Right lobe of liver (tissue), 6 donors: ENCODE results near the gene MED15. TPM values are rescaled to one million over a fixed set of nuclear protein-coding genes. Genes with fewer than 3 reads are reported as not detected.

Source experiments
- ATAC-seq, 4 donors: fragments of 200-7000 bp; cut with Tn5 transposase; one replicate each; pipeline ENCODE4 v1.9.1; 2020; ENCODE audit warnings: mild to moderate bottlenecking in 4 of 4, moderate library complexity in 4 of 4
- DNase-seq, 3 donors: peaks; one replicate each; pipeline ENCODE4 v3.0.0-alpha.2; 2020
- H3K27ac ChIP-seq, 3 donors: fragments of 200-600 bp; one replicate each; pipeline ENCODE4 v1.8.0; 2022
- H3K27me3 ChIP-seq, 2 donors: fragments of 200-600 bp; one replicate each; pipeline ENCODE4 v1.8.0; 2022
- H3K36me3 ChIP-seq, 4 donors: fragments of 200-600 bp; sonication (generic) in 1 of 4; one replicate each; pipeline versions ENCODE4 v1.5.1 to v1.8.0; 2017 to 2022; ENCODE audit warnings: control low read depth in 1 of 4
- H3K4me1 ChIP-seq, 4 donors: fragments of 200-600 bp; sonication (generic) in 1 of 4; one replicate each; pipeline versions ENCODE4 v1.5.1 to v1.8.0; 2017 to 2022; ENCODE audit warnings: control low read depth in 1 of 4
- H3K4me3 ChIP-seq, 3 donors: fragments of 200-600 bp; one replicate each; pipeline ENCODE4 v1.8.0; 2022
- H3K9me3 ChIP-seq, 4 donors: fragments of 200-600 bp; sonication (generic) in 1 of 4; one replicate each; pipeline versions ENCODE4 v1.5.1 to v1.8.0; 2017 to 2022; ENCODE audit warnings: control low read depth in 1 of 4
- CTCF ChIP-seq, 4 donors: fragments of 200-600 bp in 3 of 4; fragments of 450-650 bp in 1 of 4; IDR thresholded peaks; one replicate each; pipeline versions ENCODE4 v1.5.1 to v1.8.0; 2016 to 2022; ENCODE audit warnings: antibody characterized with exemption in 4 of 4, mild to moderate bottlenecking in 2 of 4
- POLR2A ChIP-seq: fragments of 450-650 bp; IDR thresholded peaks from one replicate; pipeline ENCODE4 v1.6.1; 2017; ENCODE audit warnings: antibody characterized with exemption, mild to moderate bottlenecking
- WGBS: methylation state at CpG from one replicate; pipeline ENCODE4 v1.1.6; 2018; ENCODE audit warnings: low coverage, low lambda C conversion rate; ENCODE audit not compliant: insufficient coverage; ENCODE audit errors: missing lambda C conversion rate; 5-methylcytosine and 5-hydroxymethylcytosine counted together
- intact Hi-C, 2 donors: fragments of 100-400 bp; cut with DNase I; formaldehyde crosslinking; loops; one replicate each; pipeline versions ENCODE4 v1.11.2 to v1.14.1; 2022
- total RNA-seq, 6 experiments: library from RNA; depleted of rRNA in 2 of 6; stranded (reverse); fragments of >200 nt in 2 of 6; fragmentation: NEBNext Ultra II Directional in 3 of 6; extraction: Animal tissue kit (Norgen Biotek cat#: 25700) in 3 of 6; gene quantifications; one replicate each; pipeline versions ENCODE4 v1.1.0 to v1.2.4, GENCODE V29; 2016 to 2023
- donor health status: DM: no; HTN: yes; CAD: no.
- donor health status: DM: no; HTN: no; CAD: no.
- donor health status: DM: no; HTN: no; CAD: no.
- donor health status: DM: no; HTN: yes; CAD: no.
- donor health status: DM: no; HTN: yes; CAD: no.

MED15 gene
- total RNA-seq, 6 experiments from 2014 or later, result 15.7 to 34.7 (median 23.6) TPM

GRCh38 chr22:20508815-20509271 lies 1.4 kb downstream of the MED15 start:
- peaks cover 0 to 29% (median 5%) of the 10 kb centered on the region in 4 donors for H3K4me1 ChIP-seq
- intact Hi-C loops, result no loop called here

GRCh38 chr22:20509344-20510047 lies 2.1 kb downstream of the MED15 start:
- peak in 2 of 3 donors; percentile 56 to 59 for DNase-seq
- peak overlapping the region; percentile 76 to 80 (median 77) for H3K27ac ChIP-seq
- 34% methylated on average over 7 of the region's 7 CpGs for WGBS
- H3K9me3 ChIP-seq, result no peaks in the 10 kb centered on the region
- H3K27me3 ChIP-seq, result no peaks in the 10 kb centered on the region
- intact Hi-C loops, result no loop called here
- peaks cover 0 to 29% (median 5%) of the 10 kb centered on the region in 4 donors for H3K4me1 ChIP-seq
- peak; percentile 39 to 69 (median 68) for ATAC-seq
- H3K36me3 ChIP-seq, result peaks cover 0 to 3% (median 0%) of the 10 kb centered on the region in 4 donors
- peak overlapping the region; percentile 25 to 93 (median 42) for H3K4me3 ChIP-seq
- TF ChIP-seq CTCF (IDR thresholded peaks at IDR 0.05) (no peak), POLR2A (peak; percentile 36)

More at GRCh38 chr22:20508815-20509271, 1.4 kb downstream of the MED15 start:
- TF ChIP-seq POLR2A (no peak), CTCF (IDR thresholded peaks at IDR 0.05) (no peak)
- no peak for ATAC-seq
- WGBS, result 53% methylated on average over 10 of the region's 10 CpGs
- Histone ChIP-seq H3K36me3 (no peaks in the 10 kb centered on the region), H3K27me3 (no peaks in the 10 kb centered on the region), H3K4me3 (peak overlapping the region; percentile 25 to 93 (median 42)), H3K9me3 (no peaks in the 10 kb centered on the region), H3K27ac (peak overlapping the region; percentile 76 to 80 (median 77))
- DNase-seq, result no peak

- Histone ChIP-seq H3K27ac (no peak overlapping the region), H3K27me3 (no peaks in the 10 kb centered on the region), H3K4me3 (no peak overlapping the region), H3K36me3 (peaks cover 0 to 4% (median 2%) of the 10 kb centered on the region in 4 donors), H3K4me1 (peaks cover 0 to 29% (median 5%) of the 10 kb centered on the region in 4 donors), H3K9me3 (no peaks in the 10 kb centered on the region)
- 76% methylated on average over 7 of the region's 10 CpGs for WGBS
- no peak for TF ChIP-seq CTCF (IDR thresholded peaks at IDR 0.05)
- no peak for TF ChIP-seq POLR2A
- ATAC-seq (no peak), DNase-seq (no peak)
- intact Hi-C loops, result no loop called here
These were observed 3.6 kb downstream of the MED15 start for GRCh38 chr22:20510811-20511577.

GRCh38 chr22:20511578-20512229 lies 4.3 kb downstream of the MED15 start:
- Histone ChIP-seq H3K9me3 (no peaks in the 10 kb centered on the region), H3K4me1 (peaks cover 0 to 29% (median 5%) of the 10 kb centered on the region in 4 donors), H3K27ac (no peak overlapping the region), H3K36me3 (peaks cover 0 to 4% (median 2%) of the 10 kb centered on the region in 4 donors), H3K4me3 (no peak overlapping the region), H3K27me3 (no peaks in the 10 kb centered on the region)
- ATAC-seq (no peak), DNase-seq (no peak)
- 27% methylated on average over 3 of the region's 4 CpGs for WGBS
- TF ChIP-seq CTCF (IDR thresholded peaks at IDR 0.05), result no peak
- intact Hi-C loops, result no loop called here
